GM21717 (cell line): ENCODE results near the gene ATP13A4.

Experiments used
- ATAC-seq: cut with Tn5 transposase; IDR thresholded peaks from one replicate; pipeline ENCODE4 v1.9.1; 2021; ENCODE audit warnings: mild to moderate bottlenecking, moderate library complexity; ENCODE audit not compliant: unreplicated experiment

Gene ATP13A4

DNA sequence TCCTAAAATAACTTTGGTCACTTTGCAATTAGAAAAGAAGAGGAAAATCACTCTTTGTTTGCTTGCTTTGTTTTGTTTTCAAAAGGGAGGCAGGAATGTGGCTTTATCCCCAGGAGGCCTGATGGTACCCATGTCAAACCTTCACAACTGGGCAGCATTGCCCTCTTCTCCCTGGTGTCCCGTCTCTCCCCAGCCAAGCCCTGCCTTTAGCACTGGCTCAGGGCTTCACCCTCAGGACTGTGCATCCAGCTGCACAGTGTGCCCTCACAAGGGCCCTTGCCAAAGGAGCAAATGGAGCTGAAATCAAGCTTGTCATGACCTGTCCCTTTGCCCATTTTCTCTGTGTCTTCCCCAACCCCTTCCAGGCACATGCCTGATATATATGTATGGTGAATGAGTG is 147.0 kb downstream of the ATP13A4 start:
- ATAC-seq = no peak

DNA sequence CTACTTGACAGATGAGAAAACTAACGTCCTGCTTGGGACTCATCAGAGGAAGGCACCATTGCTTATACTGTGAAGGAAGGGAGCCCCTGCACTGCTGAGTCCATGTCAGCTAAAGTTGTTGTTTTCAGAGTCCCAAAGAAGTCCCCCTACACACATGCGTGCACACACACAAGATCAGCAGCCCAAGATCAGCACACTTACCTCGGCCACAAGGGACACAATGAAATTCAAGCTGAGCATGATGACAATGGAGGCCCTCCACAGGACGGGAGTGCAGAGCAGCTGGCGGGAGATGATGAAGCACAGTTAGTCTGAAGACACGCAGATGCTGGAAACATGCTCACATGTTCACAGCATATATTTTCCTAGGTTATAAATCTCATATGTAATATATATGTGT is 147.6 kb downstream of the ATP13A4 start:
- no peak for ATAC-seq

DNA sequence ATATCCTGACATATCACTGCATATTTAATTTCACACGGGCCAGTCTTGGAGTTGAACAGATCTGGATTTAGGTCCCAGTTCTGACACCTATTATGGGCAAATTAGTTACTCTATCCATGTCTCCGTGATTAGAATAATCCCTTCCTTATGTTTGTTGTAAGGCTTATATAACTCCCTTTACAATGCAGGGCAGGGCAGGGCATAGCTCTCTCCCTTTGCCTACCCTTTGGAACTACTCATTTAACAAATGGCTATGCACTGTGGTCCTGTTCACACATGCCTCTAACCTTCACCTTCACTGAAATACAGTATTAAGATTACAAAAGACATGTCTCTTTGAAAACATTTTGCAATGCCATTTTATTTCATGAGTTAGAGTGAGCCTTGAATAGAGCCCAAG is 151.4 kb downstream of the ATP13A4 start:
- ATAC-seq = no peak

DNA sequence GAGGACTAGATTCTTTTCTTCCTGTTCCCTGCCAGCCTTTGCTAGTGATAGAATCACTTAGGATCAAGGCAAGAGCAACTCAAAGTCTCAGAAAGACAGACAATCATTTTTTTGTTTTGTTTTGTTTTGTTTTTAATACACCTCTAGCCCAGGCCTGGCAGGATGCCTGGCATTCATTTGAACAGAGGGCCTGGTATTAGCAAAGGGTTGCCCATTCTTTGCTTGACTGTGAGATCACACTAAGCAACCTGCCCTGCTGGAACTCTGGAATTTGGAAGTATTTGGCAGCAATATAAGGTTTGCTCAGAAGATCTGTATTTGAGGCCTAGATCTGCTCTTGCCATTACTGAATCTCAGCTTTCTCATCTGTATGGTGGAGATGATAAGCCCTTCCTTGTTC is 154.4 kb downstream of the ATP13A4 start:
- ATAC-seq = no peak

DNA sequence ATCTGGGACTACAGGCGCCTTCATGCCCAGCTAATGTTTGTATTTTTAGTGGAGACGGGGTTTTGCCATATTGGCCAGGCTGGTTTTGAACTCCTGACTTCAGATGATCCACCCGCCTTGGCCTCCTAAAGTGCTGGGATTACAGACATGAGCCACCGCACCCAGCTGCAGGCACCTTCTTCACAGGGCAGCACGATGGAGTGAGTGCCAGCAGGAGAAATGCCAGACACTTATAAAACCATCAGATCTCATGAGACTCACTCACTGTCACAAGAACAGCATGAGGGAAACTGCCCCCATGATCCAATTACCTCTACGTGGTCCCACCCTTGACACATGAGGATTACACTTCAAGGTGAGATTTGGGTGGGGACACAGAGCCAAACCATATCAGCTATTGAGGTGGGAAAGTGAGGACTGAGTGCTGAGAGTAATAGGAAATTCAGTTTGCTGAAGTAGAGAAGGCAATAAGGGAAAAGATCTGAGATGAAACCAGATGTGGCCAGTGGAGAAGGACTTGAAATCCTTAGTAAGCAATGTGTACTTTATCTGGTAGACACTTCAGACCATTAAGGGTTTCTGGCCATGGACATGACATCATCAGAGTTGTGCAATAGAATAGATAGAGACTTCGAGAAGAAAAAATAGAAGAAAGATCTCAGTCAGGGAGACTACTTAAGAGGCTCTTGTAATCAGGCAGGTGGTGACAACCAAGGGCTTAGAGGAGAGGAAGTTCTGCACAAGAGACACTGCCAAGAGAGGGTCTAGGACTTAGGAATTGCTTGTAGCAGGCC is 158.0 kb downstream of the ATP13A4 start:
- ATAC-seq = no peak

DNA sequence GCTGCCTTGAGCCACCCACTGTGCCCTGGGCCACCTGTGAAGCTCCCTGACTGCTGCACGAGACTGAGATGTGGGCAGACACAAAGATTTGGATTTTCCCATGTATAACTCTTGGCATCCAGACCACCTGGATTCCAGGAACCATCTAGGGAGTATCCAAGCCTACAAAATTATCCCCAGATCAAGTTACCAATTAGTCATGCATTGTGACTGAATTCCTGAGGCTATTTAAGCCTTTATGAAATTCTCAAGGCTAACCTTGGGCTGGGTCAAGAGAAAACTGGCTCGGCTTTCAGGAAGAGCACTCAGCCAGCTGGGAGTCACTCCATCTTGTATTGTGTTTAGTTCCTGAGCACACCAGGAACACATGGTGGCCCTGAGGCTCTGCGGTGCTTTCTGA is 162.8 kb downstream of the ATP13A4 start:
- no peak for ATAC-seq

DNA sequence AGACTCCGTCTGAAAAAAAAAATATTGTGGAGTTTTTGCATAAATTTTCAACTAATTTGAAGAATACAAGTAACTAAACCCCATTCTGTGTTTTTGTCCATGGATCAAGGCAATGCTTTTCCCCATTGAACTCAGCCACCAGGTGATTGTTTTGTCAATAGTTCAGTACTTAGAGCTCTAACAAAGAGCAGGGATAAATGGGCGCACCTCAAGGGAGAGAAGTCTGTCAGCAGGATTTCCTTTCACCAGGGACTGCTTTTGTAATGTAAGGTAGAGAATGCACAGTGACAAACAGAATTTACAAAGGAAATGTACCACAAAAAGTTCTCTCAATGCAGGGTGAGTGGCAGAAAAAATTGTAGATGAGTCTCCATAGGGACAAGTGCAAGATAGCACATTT is 165.4 kb downstream of the ATP13A4 start:
- ATAC-seq = no peak

DNA sequence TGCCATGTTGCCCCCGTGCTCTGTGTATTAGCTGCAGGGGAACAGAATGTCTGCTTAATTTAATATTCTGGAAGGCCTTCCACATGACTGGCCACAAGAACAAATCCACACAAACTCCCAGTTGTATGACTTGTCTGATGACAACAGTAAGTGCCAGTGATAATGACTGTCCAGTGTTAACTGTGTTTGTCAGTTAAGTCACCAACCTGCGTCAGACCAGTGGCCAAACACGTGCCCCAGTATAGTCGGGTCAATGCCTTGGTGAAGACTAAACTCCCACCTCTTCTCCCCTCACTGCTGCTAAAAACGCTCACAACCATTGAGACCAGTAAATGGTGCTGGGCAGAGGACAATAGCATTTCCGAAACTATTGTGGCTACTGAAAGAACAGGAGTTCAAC is 166.3 kb downstream of the ATP13A4 start:
- ATAC-seq = no peak

DNA sequence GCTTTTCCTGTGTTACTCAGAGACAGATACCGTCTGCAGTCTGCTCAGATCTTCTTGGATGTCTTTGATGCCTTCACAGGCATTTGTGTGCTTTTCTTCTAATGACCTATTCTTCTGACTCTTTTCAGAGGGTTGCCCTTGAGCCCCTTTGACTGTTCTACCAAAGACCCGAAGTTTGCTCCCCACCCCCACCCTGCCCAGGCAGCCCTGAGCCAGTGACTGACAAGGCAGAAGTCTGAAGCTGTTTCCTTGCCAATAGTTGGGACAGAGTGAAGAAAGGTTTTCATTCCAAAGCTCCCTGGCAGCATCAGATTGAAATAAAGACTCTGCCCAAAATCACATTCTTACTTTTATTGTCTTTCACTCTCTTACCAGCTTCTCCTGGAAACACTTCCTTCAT is 167.1 kb downstream of the ATP13A4 start:
- ATAC-seq = no peak

DNA sequence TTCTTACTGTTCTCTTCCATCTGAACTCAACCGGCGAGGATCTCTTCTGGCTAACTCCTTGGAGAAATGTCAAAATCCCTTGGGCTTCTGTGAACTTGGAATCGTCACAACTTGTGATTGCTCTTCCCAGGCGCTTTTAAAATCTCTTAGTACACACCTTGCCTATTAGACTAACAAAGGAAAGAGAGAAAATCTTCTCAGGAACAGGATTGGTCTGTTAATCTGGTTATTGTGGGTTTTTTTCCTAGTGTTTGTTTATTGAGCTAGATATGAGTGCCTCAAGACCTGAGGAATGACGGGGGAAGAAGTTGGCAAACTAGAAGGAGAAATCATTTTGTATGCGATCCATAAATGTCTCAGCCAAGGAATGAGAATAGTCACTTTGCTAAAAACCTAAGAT is 176.0 kb downstream of the ATP13A4 start, which contains the start of gene ATP13A5:
Gene ATP13A5, minus strand, starts transcription at position 48 of the 400 bp plus-strand sequence. Its CDS starts 28 bp downstream, at position 20.
- no peak for ATAC-seq

DNA sequence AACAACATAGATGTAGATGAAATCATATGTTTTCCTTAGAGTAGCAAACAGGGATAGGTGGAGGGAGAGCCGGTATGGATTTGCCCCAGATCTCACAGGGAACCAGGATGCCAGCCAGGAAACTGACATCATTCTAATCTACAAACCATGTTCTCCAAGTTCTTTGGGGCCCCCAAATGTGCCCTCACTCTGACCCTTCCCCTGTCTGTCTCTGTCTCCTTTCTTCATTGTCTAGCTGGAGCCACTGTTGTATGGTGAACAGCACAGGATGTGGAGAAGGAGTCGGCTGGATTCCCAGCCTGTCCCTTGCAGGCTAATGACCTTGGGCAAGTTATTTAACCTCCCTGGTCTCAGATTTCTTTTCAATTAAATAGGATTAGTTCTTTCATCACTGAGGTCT is 177.1 kb downstream of the ATP13A4 start:
- ATAC-seq = no peak

DNA sequence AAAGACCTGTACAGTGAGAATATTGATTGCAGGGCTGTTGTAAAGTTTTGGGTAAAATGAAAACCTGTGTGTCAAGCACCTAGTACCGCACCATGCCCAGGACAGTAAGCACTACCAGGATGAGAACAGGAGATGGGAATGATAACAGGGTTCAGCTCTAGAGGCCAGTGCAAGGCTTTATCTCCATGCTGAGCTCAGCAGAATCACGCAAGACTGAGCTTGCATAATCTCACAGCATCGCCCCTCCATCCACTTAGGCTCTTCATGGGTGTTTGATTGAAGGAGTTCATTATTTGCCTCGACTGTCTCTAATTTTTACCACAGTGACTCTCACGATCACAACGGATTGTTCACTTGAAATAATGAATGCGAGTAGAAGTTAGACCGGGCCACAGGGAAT is 179.1 kb downstream of the ATP13A4 start:
- ATAC-seq = no peak

DNA sequence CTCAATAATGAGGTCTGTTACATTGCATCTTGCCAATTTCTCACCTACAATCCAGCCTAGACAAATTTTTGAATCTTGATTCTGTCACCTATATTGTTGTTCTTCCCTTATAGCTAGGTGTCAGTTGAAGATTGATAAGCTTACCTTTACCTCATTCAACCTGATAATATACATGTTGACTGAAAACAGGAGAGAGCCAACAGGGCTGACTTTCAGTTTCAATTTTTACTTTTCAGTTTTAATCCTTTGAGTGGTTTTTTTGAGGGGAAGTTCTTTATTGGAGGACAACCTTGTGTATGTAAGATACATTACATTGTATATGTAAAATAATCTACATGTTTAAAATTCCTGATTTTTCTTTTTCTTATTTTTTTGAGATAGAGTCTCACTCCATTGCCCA is 181.9 kb downstream of the ATP13A4 start:
- ATAC-seq = peak; percentile 63

DNA sequence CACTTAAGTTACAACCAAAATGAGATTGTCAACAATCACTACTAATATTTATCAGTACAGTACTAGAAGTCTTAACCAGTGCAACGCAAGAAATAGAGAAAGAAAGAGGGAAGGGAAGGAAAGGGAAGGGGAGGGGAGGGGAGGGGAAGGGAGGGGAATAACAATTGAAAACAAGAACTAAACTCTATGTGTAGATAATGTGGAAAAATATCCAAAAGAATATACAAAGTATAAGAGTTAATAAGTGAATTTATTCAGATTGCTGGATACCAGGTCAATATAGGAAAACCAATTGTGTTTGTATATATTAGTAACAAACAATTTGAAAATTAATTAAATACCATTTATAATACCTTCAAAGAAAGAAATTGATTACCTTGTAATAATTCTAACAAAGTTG is 186.8 kb downstream of the ATP13A4 start:
- no peak for ATAC-seq

DNA sequence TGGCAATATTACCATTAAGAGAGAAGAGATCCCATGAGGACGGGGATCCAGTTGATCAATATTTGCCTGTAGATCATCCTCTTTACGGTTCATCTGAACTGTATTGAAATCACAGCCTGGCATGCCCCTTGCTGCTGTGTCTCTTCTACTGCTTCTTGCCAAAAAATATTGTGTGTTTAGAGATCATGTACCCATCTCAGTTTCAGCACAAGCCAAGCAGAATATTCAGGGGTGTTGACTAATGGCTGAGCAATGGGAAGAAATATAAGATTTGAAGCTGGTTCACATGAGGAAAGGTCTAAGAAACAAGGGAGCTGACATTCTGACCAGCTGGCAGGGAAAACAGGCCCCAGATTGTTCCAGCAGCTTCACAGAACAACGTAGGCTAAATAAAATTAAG is 197.4 kb downstream of the ATP13A4 start:
- no peak for ATAC-seq

DNA sequence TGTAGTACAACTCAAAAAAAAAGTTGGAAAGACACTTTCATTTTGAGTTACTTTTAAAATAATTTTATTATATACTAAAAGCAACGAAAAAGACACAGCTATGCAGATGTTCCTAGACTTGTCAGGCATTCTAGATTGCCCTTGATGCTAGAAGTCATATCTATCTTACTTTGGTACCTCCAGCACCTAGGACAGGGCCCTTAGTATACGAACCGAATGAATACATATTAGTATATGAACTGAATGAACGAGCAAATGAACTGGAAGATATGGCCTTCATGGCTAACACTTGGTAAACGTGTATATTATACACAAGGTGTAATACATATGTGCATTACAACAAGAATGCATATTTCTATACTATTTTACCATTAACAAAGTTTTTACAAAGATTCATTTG is 200.3 kb downstream of the ATP13A4 start:
- no peak for ATAC-seq
